H9 (cell line): ENCODE data around the gene FHIT. TPM values are rescaled to one million over a fixed set of nuclear protein-coding genes. Genes with fewer than 3 reads are reported as not detected.

Experiments used
- DNase-seq: peaks from one replicate; pipeline ENCODE4 v3.0.0-alpha.2; 2017
- H2AFZ ChIP-seq: one replicate; pipeline ENCODE4 v1.6.1; 2013; ENCODE audit warnings: mild to moderate bottlenecking, low read length, control low read depth, moderate library complexity
- H2AK5ac ChIP-seq: 2 replicates; pipeline ENCODE4 v1.6.1; 2013; ENCODE audit warnings: low read length, control low read depth, mixed read lengths; ENCODE audit not compliant: insufficient read length
- H2BK120ac ChIP-seq: one replicate; pipeline ENCODE4 v1.6.1; 2013; ENCODE audit warnings: low read depth, mild to moderate bottlenecking, low read length, control low read depth, inconsistent platforms; ENCODE audit not compliant: poor library complexity, severe bottlenecking
- H2BK12ac ChIP-seq: 2 replicates; pipeline ENCODE4 v1.6.1; 2013; ENCODE audit warnings: low read length, control low read depth, mixed read lengths, low read depth; ENCODE audit not compliant: insufficient read length
- H2BK15ac ChIP-seq: 2 replicates; pipeline ENCODE4 v1.6.1; 2013; ENCODE audit warnings: low read depth, low read length, control low read depth
- H2BK20ac ChIP-seq: one replicate; pipeline ENCODE4 v1.6.1; 2013; ENCODE audit warnings: low read depth, mild to moderate bottlenecking, low read length, control low read depth, inconsistent platforms; ENCODE audit not compliant: poor library complexity, severe bottlenecking
- H2BK5ac ChIP-seq: 2 replicates; pipeline ENCODE4 v1.6.1; 2013; ENCODE audit warnings: low read length, control low read depth, mixed read lengths; ENCODE audit not compliant: insufficient read length
- H3K14ac ChIP-seq: 2 replicates; pipeline ENCODE4 v1.6.1; 2013; ENCODE audit warnings: low read length, control low read depth; ENCODE audit not compliant: insufficient read depth
- H3K18ac ChIP-seq: 2 replicates; pipeline ENCODE4 v1.6.1; 2013; ENCODE audit warnings: low read depth, mild to moderate bottlenecking, mixed read lengths, low read length, control low read depth; ENCODE audit not compliant: insufficient read length
- H3K23ac ChIP-seq: 2 replicates; pipeline ENCODE4 v1.6.1; 2013; ENCODE audit warnings: low read length, control low read depth, mixed read lengths, low read depth; ENCODE audit not compliant: insufficient read length
- H3K23me2 ChIP-seq: 2 replicates; pipeline ENCODE4 v1.6.1; 2013; ENCODE audit warnings: low read depth, mild to moderate bottlenecking, mixed read lengths, low read length, control low read depth; ENCODE audit not compliant: insufficient read length, poor library complexity, severe bottlenecking
- H3K27ac ChIP-seq: 2 replicates; pipeline ENCODE4 v1.5.1; 2013; ENCODE audit warnings: low read length, control low read depth, mixed read lengths, low read depth; ENCODE audit not compliant: insufficient read length
- H3K27me3 ChIP-seq: 2 replicates; pipeline ENCODE4 v1.6.1; 2013; ENCODE audit warnings: low read length, control low read depth, inconsistent platforms; ENCODE audit not compliant: insufficient read depth
- H3K4ac ChIP-seq: 2 replicates; pipeline ENCODE4 v1.6.1; 2013; ENCODE audit warnings: low read depth, mild to moderate bottlenecking, control low read depth, inconsistent platforms, low read length, moderate library complexity
- H3K4me1 ChIP-seq: 2 replicates; pipeline ENCODE4 v1.6.1; 2013; ENCODE audit warnings: low read length, control low read depth, inconsistent platforms; ENCODE audit not compliant: insufficient read depth
- H3K4me2 ChIP-seq: 2 replicates; pipeline ENCODE4 v1.6.1; 2013; ENCODE audit warnings: low read length, control low read depth, mixed read lengths; ENCODE audit not compliant: insufficient read length, insufficient read depth
- H3K56ac ChIP-seq: 2 replicates; pipeline ENCODE4 v1.6.1; 2013; ENCODE audit warnings: low read depth, mild to moderate bottlenecking, mixed read lengths, low read length, control low read depth; ENCODE audit not compliant: insufficient read length
- H3K79me1 ChIP-seq: 2 replicates; pipeline ENCODE4 v1.6.1; 2013; ENCODE audit warnings: low read depth, mild to moderate bottlenecking, moderate library complexity, low read length, control low read depth, inconsistent platforms; ENCODE audit not compliant: insufficient read depth, poor library complexity, severe bottlenecking
- H3K79me2 ChIP-seq: 2 replicates; pipeline ENCODE4 v1.6.1; 2013; ENCODE audit warnings: low read length, control low read depth, inconsistent platforms; ENCODE audit not compliant: insufficient read depth
- H3K9ac ChIP-seq: 2 replicates; pipeline ENCODE4 v1.6.1; 2013; ENCODE audit warnings: low read length, control low read depth, mixed read lengths; ENCODE audit not compliant: insufficient read length; ENCODE audit errors: extremely low read depth
- H3K9me3 ChIP-seq: one replicate; pipeline ENCODE4 v1.6.1; 2013; ENCODE audit warnings: low read depth, low read length, inconsistent platforms; ENCODE audit not compliant: control insufficient read depth
- H3T11ph ChIP-seq: one replicate; pipeline ENCODE4 v1.6.1; 2013; ENCODE audit warnings: mild to moderate bottlenecking, low read length, control low read depth, inconsistent platforms
- H4K20me1 ChIP-seq: one replicate; pipeline ENCODE4 v1.6.1; 2013; ENCODE audit not compliant: control insufficient read depth, insufficient read length, insufficient read depth
- H4K5ac ChIP-seq: 2 replicates; pipeline ENCODE4 v1.6.1; 2013; ENCODE audit warnings: low read depth, mild to moderate bottlenecking, mixed read lengths, low read length, control low read depth; ENCODE audit not compliant: insufficient read length
- H4K8ac ChIP-seq: replicated peaks from 2 replicates; pipeline ENCODE4 v1.6.1; 2013; ENCODE audit warnings: low read length, control low read depth, mixed read lengths, low read depth; ENCODE audit not compliant: insufficient read length
- H4K91ac ChIP-seq: 2 replicates; pipeline ENCODE4 v1.6.1; 2013; ENCODE audit warnings: low read depth, mild to moderate bottlenecking, moderate library complexity, mixed read lengths, low read length, control low read depth; ENCODE audit not compliant: insufficient read length
- H3K27ac Mint-ChIP-seq, 3 experiments: 2 replicates in 2 of 3; 3 replicates in 1 of 3; pipeline ENCODE4 v1.8.0; 2020 to 2021; ENCODE audit warnings: mixed read lengths in 3 of 3, mild to moderate bottlenecking in 1 of 3, moderate library complexity in 1 of 3
- H3K27me3 Mint-ChIP-seq: 2 replicates; pipeline ENCODE4 v1.8.0; 2021; ENCODE audit warnings: low read depth, mild to moderate bottlenecking, moderate library complexity, mixed read lengths
- H3K36me3 Mint-ChIP-seq, 3 experiments: 2 replicates in 2 of 3; 3 replicates in 1 of 3; pipeline ENCODE4 v1.8.0; 2020 to 2021; ENCODE audit warnings: low read depth in 3 of 3, mixed read lengths in 3 of 3; ENCODE audit not compliant: insufficient read depth in 1 of 3
- H3K4me1 Mint-ChIP-seq, 2 experiments: 2 replicates each; pipeline ENCODE4 v1.8.0; 2020; ENCODE audit warnings: mixed read lengths in 2 of 2
- H3K4me3 Mint-ChIP-seq, 2 experiments: 2 replicates in 1 of 2; 3 replicates in 1 of 2; pipeline ENCODE4 v1.8.0; 2020 to 2021; ENCODE audit warnings: mild to moderate bottlenecking in 2 of 2, mixed read lengths in 2 of 2, moderate library complexity in 1 of 2
- H3K9me3 Mint-ChIP-seq, 2 experiments: 2 replicates in 1 of 2; 3 replicates in 1 of 2; pipeline ENCODE4 v1.8.0; 2020; ENCODE audit warnings: mild to moderate bottlenecking in 2 of 2, mixed read lengths in 2 of 2, moderate library complexity in 1 of 2
- WGBS: extraction: QIAGEN DNeasy Blood & Tissue Kit; methylation state at CpG from one replicate; pipeline ENCODE4 v1.1.7; 2013; ENCODE audit warnings: missing lambda C conversion rate, low lambda C conversion rate, mixed read lengths; ENCODE audit not compliant: insufficient read length; ENCODE audit errors: extremely low coverage; 5-methylcytosine and 5-hydroxymethylcytosine counted together
- total RNA-seq: library from RNA; stranded (reverse); gene quantifications from 2 replicates; pipeline ENCODE4 v1.2.1, GENCODE V29; 2021
- TF ChIP-seq, protein P1 (sequence below): fragments of 200-600 bp; sonication (generic); conservative IDR thresholded peaks from 3 replicates; pipeline ENCODE4 v1.8.0; 2021; ENCODE audit warnings: antibody characterized with exemption, mild to moderate bottlenecking

Gene FHIT
- total RNA-seq, 1 experiment from 2014 or later = 3.0 TPM

GRCh38 chr3:59737241-59737640 lies 1514.0 kb downstream of the FHIT start:
- no peak overlapping the region for H2BK12ac ChIP-seq
- no peak overlapping the region for H2BK20ac ChIP-seq
- Mint-ChIP-seq H3K9me3 (no peaks in the 10 kb centered on the region), H3K27me3 (no peaks in the 10 kb centered on the region), H3K4me1 (peaks cover 4 to 5% of the 10 kb centered on the region in 2 experiments), H3K4me3 (no peak overlapping the region), H3K36me3 (no peaks in the 10 kb centered on the region), H3K27ac (no peak overlapping the region)
- H3K4ac ChIP-seq = no peak overlapping the region
- H3K18ac ChIP-seq = no peak overlapping the region
- no peaks in the 10 kb centered on the region for H3K79me2 ChIP-seq
- H2BK15ac ChIP-seq = no peak overlapping the region
- no peak overlapping the region for H2AFZ ChIP-seq
- no peak overlapping the region for H2BK120ac ChIP-seq
- no peaks in the 10 kb centered on the region for H3K27me3 ChIP-seq
- H3K9me3 ChIP-seq = no peaks in the 10 kb centered on the region
- TF ChIP-seq, protein P1, sequence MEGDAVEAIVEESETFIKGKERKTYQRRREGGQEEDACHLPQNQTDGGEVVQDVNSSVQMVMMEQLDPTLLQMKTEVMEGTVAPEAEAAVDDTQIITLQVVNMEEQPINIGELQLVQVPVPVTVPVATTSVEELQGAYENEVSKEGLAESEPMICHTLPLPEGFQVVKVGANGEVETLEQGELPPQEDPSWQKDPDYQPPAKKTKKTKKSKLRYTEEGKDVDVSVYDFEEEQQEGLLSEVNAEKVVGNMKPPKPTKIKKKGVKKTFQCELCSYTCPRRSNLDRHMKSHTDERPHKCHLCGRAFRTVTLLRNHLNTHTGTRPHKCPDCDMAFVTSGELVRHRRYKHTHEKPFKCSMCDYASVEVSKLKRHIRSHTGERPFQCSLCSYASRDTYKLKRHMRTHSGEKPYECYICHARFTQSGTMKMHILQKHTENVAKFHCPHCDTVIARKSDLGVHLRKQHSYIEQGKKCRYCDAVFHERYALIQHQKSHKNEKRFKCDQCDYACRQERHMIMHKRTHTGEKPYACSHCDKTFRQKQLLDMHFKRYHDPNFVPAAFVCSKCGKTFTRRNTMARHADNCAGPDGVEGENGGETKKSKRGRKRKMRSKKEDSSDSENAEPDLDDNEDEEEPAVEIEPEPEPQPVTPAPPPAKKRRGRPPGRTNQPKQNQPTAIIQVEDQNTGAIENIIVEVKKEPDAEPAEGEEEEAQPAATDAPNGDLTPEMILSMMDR = no peak
- H4K5ac ChIP-seq = no peak overlapping the region
- H3K23me2 ChIP-seq = no peaks in the 10 kb centered on the region
- H3K79me1 ChIP-seq = no peaks in the 10 kb centered on the region
- no peak overlapping the region for H3K14ac ChIP-seq
- no peak overlapping the region for H3K56ac ChIP-seq
- H2BK5ac ChIP-seq = no peak overlapping the region
- H3T11ph ChIP-seq = no peak overlapping the region
- H4K8ac ChIP-seq = no peak overlapping the region
- no peaks in the 10 kb centered on the region for H4K20me1 ChIP-seq
- H2AK5ac ChIP-seq = no peak overlapping the region
- no peak for DNase-seq
- WGBS = no CpG with 5 or more reads among the region's 3 CpGs
- H3K23ac ChIP-seq = no peak overlapping the region
- no peaks in the 10 kb centered on the region for H3K4me1 ChIP-seq
- no peak overlapping the region for H3K27ac ChIP-seq
- no peak overlapping the region for H3K4me2 ChIP-seq
- no peak overlapping the region for H3K9ac ChIP-seq
- H4K91ac ChIP-seq = no peak overlapping the region
